Smooth muscle cell (in vitro differentiated cells): ENCODE data around the gene ZGPAT. TPM values are rescaled to one million over a fixed set of nuclear protein-coding genes. Genes with fewer than 3 reads are reported as not detected.

Experiments
- DNase-seq: peaks from one replicate; lab custom pipeline; 2025; ENCODE audit not compliant: unreplicated experiment; lab: John Stamatoyannopoulos, UW
- H2AFZ ChIP-seq: fragments of 200-600 bp; sonication (generic); 2 replicates; pipeline ENCODE4 v1.6.0; 2016; ENCODE audit warnings: antibody characterized with exemption, low read depth, mild to moderate bottlenecking
- H3F3A ChIP-seq: fragments of 200-600 bp; sonication (generic); 2 replicates; pipeline ENCODE4 v1.6.0; 2017; ENCODE audit warnings: antibody characterized with exemption, low read depth
- H3K27ac ChIP-seq: fragments of 200-600 bp; sonication (generic); 2 replicates; pipeline ENCODE4 v1.5.1; 2016; ENCODE audit warnings: low read depth, mild to moderate bottlenecking
- H3K27me3 ChIP-seq: fragments of 200-600 bp; sonication (generic); 2 replicates; pipeline ENCODE4 v1.6.1; 2016; ENCODE audit warnings: low read depth, mild to moderate bottlenecking
- H3K36me3 ChIP-seq: fragments of 200-600 bp; sonication (generic); 2 replicates; pipeline ENCODE4 v1.5.1; 2016; ENCODE audit warnings: low read depth
- H3K4me1 ChIP-seq: fragments of 200-600 bp; sonication (generic); 2 replicates; pipeline ENCODE4 v1.5.1; 2016; ENCODE audit warnings: low read depth
- H3K4me2 ChIP-seq: fragments of 200-600 bp; sonication (generic); 2 replicates; pipeline ENCODE4 v1.6.0; 2016; ENCODE audit warnings: mild to moderate bottlenecking
- H3K4me3 ChIP-seq: fragments of 200-600 bp; sonication (generic); 2 replicates; pipeline ENCODE4 v1.5.1; 2016; ENCODE audit warnings: mild to moderate bottlenecking
- H3K79me2 ChIP-seq: fragments of 200-600 bp; sonication (generic); 2 replicates; pipeline ENCODE4 v1.6.0; 2016; ENCODE audit warnings: low read depth, mild to moderate bottlenecking
- H3K9ac ChIP-seq: fragments of 200-600 bp; sonication (generic); 2 replicates; pipeline ENCODE4 v1.6.0; 2016; ENCODE audit warnings: low read depth
- H3K9me3 ChIP-seq: fragments of 200-600 bp; sonication (generic); replicated peaks from 2 replicates; pipeline ENCODE4 v1.5.1; 2016; ENCODE audit warnings: low read depth
- H4K20me1 ChIP-seq: fragments of 200-600 bp; sonication (generic); 2 replicates; pipeline ENCODE4 v1.6.0; 2016; ENCODE audit warnings: low read depth
- WGBS: methylation state at CpG from one replicate; pipeline ENCODE4 v1.1.7; 2016; ENCODE audit warnings: low lambda C conversion rate; 5-methylcytosine and 5-hydroxymethylcytosine counted together
- polyA plus RNA-seq: library from polyadenylated mRNA; unstranded; fragments of >200 nt; fragmentation: Nextera tagmentation; extraction: Ambion mirVana; gene quantifications from 2 replicates; pipeline ENCODE4 v1.2.1, GENCODE V29; 2016
- total RNA-seq: library from RNA; depleted of rRNA; stranded (reverse); fragments of >200 nt; gene quantifications from 2 replicates; pipeline ENCODE4 v1.2.3, GENCODE V29; 2014
- TF ChIP-seq, protein P1 (sequence below): fragments of 200-600 bp; sonication (generic); IDR thresholded peaks from 2 replicates; pipeline ENCODE4 v1.5.1; 2017; ENCODE audit warnings: borderline replicate concordance, mild to moderate bottlenecking, antibody characterized with exemption; ENCODE audit not compliant: insufficient read depth, poor library complexity, severe bottlenecking

ZGPAT gene
- total and polyA plus RNA-seq, 2 experiments from 2014 or later, result 13.8 to 32.3 TPM

DNA sequence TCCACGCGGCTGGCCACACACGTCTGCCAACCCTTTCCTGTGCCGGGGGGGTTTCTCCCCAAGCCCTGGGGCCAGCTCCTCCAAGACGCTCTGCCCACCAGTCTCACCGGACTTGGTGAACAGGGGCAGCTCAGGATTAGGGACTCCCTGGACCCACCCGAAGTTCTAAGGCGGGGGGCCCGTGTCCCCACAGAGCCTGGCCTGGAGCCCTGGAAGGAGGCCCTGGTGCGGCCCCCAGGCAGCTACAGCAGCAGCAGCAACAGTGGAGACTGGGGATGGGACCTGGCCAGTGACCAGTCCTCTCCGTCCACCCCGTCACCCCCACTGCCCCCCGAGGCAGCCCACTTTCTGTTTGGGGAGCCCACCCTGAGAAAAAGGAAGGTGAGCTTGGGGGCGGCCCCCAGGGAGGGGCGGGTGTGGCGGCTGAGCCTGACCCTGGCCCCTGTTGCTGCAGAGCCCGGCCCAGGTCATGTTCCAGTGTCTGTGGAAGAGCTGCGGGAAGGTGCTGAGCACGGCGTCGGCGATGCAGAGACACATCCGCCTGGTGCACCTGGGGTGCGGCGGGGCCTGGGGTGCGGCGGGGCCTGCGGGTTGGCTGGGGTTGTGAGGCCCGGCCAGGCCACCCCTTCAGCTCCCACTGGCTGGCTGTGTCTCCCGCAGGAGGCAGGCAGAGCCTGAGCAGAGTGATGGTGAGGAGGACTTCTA, 34.0 kb downstream of the ZGPAT start:
- Histone ChIP-seq H3K4me2 (peak overlapping the region; percentile 87), H3K4me1 (peaks cover 30% of the 10 kb centered on the region), H3K4me3 (peak overlapping the region; percentile 83), H2AFZ (no peak overlapping the region), H3K27ac (no peak overlapping the region), H3K9me3 (no peaks in the 10 kb centered on the region), H3F3A (peaks cover 27% of the 10 kb centered on the region), H3K79me2 (no peaks in the 10 kb centered on the region), H3K9ac (no peak overlapping the region), H3K36me3 (no peaks in the 10 kb centered on the region), H3K27me3 (no peaks in the 10 kb centered on the region), H4K20me1 (peaks cover 20% of the 10 kb centered on the region)
- no peak for DNase-seq
- WGBS, result 94% methylated on average over 28 of the region's 30 CpGs
- TF ChIP-seq, protein P1, sequence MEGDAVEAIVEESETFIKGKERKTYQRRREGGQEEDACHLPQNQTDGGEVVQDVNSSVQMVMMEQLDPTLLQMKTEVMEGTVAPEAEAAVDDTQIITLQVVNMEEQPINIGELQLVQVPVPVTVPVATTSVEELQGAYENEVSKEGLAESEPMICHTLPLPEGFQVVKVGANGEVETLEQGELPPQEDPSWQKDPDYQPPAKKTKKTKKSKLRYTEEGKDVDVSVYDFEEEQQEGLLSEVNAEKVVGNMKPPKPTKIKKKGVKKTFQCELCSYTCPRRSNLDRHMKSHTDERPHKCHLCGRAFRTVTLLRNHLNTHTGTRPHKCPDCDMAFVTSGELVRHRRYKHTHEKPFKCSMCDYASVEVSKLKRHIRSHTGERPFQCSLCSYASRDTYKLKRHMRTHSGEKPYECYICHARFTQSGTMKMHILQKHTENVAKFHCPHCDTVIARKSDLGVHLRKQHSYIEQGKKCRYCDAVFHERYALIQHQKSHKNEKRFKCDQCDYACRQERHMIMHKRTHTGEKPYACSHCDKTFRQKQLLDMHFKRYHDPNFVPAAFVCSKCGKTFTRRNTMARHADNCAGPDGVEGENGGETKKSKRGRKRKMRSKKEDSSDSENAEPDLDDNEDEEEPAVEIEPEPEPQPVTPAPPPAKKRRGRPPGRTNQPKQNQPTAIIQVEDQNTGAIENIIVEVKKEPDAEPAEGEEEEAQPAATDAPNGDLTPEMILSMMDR, result no peak

DNA sequence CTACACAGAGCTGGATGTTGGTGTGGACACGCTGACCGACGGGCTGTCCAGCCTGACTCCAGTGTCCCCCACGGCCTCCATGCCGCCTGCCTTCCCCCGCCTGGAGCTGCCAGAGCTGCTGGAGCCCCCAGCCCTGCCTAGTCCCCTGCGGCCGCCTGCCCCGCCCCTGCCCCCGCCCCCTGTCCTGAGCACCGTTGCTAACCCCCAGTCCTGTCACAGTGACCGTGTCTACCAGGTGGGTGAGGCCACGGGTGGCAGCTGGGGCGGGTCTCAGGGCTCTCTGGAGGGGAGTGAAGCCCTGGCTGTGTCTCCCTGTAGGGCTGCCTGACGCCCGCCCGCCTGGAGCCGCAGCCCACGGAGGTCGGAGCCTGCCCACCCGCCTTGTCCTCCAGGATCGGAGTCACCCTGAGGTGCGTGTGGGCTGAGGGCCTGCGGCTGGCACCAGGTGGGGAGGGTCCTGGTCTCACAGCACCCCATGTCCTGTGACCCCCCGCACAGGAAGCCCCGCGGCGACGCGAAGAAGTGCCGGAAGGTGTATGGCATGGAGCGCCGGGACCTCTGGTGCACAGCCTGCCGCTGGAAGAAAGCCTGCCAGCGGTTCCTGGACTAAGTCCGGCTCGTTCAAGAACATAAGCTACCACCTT, 34.7 kb downstream of the ZGPAT start:
- peaks cover 27% of the 10 kb centered on the region for H3F3A ChIP-seq
- peaks cover 13% of the 10 kb centered on the region for H4K20me1 ChIP-seq
- TF ChIP-seq, protein P1, result no peak
- no peak overlapping the region for H3K27ac ChIP-seq
- DNase-seq, result no peak
- no peaks in the 10 kb centered on the region for H3K36me3 ChIP-seq
- H3K27me3 ChIP-seq, result no peaks in the 10 kb centered on the region
- H3K9me3 ChIP-seq, result no peaks in the 10 kb centered on the region
- no peak overlapping the region for H3K9ac ChIP-seq
- no peak overlapping the region for H3K4me3 ChIP-seq
- H2AFZ ChIP-seq, result no peak overlapping the region
- H3K4me1 ChIP-seq, result peaks cover 25% of the 10 kb centered on the region
- H3K79me2 ChIP-seq, result no peaks in the 10 kb centered on the region
- H3K4me2 ChIP-seq, result no peak overlapping the region
- WGBS, result 99% methylated on average over 23 of the region's 37 CpGs

DNA sequence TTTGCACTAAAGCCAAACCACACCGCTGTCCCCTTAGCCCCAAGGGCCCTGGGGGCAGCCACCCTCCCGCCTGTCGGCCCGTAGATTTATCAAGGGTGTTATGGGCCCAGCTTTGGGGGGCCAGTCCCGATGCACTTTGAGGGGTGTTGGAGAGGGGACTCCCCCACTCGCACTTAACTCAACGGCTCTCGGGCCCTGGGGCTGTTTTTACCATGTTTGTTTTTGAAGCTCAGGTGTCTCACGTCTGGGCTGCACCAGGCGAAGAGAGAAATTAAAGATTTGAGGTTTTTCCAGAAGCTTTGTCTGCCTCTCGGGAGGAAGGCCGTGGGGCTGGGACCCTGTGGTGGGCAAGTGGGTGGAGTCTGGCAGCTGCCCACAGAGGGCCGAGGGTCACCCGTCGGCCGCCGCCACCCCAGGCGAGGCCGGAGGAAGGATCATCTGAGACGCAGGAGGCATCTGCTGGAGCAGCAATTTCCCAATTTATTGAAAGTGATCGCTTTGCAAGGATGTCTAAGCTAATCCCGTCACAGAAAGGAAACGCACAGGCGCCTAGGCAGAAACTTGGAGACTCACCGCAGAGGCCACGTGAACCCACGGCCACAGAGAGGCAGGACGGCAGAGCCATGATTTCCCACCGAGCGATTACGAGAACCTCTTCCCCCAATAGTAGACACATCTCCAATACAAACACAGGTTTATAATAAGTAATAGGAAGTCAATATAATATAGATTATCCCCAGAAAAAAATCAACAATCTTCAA, 35.6 kb downstream of the ZGPAT start:
- Histone ChIP-seq H3K9me3 (no peaks in the 10 kb centered on the region), H3K4me2 (no peak overlapping the region), H3K4me3 (no peak overlapping the region), H3K27ac (no peak overlapping the region), H4K20me1 (peaks cover 10% of the 10 kb centered on the region), H2AFZ (no peak overlapping the region), H3F3A (peaks cover 23% of the 10 kb centered on the region), H3K79me2 (no peaks in the 10 kb centered on the region), H3K36me3 (no peaks in the 10 kb centered on the region), H3K4me1 (peaks cover 16% of the 10 kb centered on the region), H3K9ac (no peak overlapping the region), H3K27me3 (no peaks in the 10 kb centered on the region)
- 95% methylated on average over 31 of the region's 31 CpGs for WGBS
- DNase-seq, result no peak
- TF ChIP-seq, protein P1, result no peak
